GM18505 (cell line): Measurements from ENCODE around the gene PET117.
A peak's percentile ranks its signal among the peaks of the same experiment; 100 is the strongest.
"Not testable (repeated sequence)": the region's sequence is repeated elsewhere in the genome, so short reads cannot be mapped to it uniquely, and the experiment has no call there.

Experiments
- ATAC-seq: cut with Tn5 transposase; IDR thresholded peaks from one replicate; pipeline ENCODE4 v1.9.1; 2021; ENCODE audit not compliant: unreplicated experiment
- POLR2A ChIP-seq: IDR thresholded peaks from 4 replicates; pipeline ENCODE4 v1.6.1; 2011; ENCODE audit warnings: borderline replicate concordance; ENCODE audit not compliant: insufficient read depth, insufficient read length; ENCODE audit errors: extremely low read depth

PET117 gene, protein sequence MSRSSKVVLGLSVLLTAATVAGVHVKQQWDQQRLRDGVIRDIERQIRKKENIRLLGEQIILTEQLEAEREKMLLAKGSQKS

DNA sequence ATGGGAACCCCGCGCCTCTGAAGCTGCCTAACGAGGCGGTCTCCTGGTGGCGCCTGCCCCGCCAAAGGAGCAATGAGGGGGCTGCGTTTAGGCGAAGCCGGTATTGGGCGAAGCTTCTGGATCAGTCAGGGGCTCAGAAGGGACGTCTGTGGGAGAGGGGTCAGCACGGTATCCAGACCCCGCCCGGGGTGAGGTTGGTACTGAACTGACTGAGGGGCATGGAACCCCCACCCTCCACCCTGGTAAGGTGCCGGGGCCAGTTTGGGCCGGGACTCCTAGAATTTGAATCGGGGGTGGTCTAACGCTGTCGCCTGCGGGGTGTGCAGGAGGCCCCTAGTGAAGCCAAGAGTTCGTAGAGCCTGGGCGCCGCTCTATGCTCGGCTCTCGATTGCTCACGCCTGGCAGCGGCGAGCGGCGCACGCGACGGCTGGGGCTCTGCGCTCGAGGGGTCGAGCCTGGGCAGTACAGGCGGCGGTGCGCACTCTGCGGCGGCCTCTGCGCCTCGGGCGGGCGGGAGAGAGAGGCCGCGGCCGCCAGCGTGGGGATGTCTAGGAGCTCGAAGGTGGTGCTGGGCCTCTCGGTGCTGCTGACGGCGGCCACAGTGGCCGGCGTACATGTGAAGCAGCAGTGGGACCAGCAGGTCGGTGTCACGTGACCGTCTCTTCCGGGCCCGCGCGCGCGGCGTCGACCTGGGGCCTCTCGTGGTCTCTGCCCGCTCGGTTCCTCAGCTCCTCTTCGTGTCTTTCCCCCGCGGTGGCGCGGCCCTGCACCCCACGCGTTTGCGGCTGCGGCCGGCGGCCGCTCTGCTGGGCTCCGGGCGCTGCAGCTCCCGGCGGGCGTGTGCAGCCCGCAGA is at the start of gene PET117, which contains the start of gene KAT14:
TSS of gene PET117 (plus strand) at position 452 of the 854 bp plus-strand sequence. CDS start at position 545, 93 bp downstream.
TSS of gene KAT14 (plus strand) at position 452 of the 854 bp plus-strand sequence. CDS start 4,798 bp downstream, outside the sequence.
- ATAC-seq, result peak; percentile 90
- TF ChIP-seq POLR2A, result peak; percentile 89

DNA sequence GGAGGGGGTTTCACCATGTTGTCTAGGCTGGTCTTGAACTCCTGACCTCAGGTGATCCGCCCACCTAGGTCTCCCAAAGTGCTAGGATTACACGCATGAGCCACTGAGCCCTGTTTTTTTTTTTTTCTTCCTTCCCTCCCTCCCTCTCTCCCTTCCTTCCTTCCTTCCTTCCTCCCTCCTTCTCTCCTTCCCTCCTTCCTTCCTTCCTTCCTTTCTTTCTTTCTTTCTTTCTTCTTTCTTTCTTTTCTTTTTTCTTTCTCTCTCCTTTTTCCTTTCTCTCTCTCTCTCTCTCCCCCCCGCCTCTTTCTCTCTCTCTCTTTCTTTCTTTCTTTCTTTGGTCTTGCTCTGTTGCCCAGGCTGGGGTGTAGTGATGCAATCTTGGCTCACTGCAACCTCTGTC is 49.4 kb upstream of the PET117 start:
- not testable (repeated sequence) for ATAC-seq

DNA sequence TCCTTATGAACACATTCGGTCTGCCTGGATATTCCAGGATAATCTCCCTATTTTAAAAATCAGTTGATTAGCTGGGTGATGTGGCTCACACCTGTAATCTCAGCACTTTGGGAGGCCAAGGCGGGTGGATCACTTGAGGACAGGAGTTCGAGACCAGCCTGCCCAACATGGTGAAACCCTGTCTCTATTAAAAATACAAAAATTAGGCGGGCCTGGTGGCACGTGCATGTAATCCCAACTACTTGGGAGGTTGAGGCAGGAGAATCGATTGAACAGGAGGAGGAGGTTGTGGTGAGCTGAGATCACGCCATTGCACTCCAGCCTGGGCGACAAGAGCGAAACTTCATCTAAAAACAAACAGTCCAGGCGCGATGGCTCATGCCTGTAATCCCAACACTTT is 48.8 kb upstream of the PET117 start:
- ATAC-seq, result not testable (repeated sequence)

- TF ChIP-seq POLR2A, result no peak
- no peak for ATAC-seq
Measured at GRCh38 chr20:18090044-18090443, 47.6 kb upstream of the PET117 start.

DNA sequence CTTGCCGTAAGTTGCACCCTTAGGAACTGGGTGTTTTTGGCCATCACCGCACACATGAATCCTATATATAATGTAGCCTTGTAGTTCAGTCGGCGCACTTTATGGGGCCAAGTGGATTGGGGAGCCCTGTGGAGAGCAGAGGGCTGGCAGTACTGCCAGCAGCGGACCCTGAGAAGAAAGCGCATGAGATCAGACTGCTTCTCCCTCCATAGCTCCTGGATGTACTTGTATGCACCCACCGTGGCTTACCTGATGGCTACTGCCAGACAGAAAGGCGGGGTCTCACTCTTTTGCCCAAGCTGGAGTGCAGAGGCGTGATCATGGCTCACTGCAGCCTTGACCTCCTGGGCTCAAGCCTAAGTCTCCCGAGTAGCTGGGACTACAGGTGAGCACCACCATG is 47.2 kb upstream of the PET117 start:
- no peak for TF ChIP-seq POLR2A
- no peak for ATAC-seq

DNA sequence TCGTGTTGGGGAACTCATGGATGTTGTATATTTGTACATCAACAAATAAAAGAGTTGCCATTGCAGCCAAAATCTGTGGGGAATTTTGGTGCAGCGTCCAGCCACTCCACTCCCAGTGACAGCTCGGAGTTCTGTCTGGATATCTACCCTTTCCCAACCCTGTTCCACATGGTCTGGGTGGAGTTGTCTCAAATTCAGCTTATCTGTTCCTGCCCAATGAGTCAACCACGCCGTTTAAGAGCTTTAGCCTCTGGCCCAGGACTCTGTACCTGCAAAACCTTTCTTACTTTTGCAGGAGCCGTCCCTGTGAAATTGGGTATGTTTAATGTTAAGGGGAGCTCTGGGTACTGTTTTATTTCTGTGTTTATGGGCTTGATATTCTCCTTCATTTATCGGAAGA is 46.0 kb upstream of the PET117 start:
- no peak for ATAC-seq

GRCh38 chr20:18092890-18093289 is 44.8 kb upstream of the PET117 start:
- no peak for ATAC-seq
- TF ChIP-seq POLR2A, result no peak

More for the DNA sequence above, 46.0 kb upstream of the PET117 start:
- no peak for TF ChIP-seq POLR2A

GRCh38 chr20:18093388-18093787 is 44.3 kb upstream of the PET117 start:
- no peak for TF ChIP-seq POLR2A
- ATAC-seq, result no peak

DNA sequence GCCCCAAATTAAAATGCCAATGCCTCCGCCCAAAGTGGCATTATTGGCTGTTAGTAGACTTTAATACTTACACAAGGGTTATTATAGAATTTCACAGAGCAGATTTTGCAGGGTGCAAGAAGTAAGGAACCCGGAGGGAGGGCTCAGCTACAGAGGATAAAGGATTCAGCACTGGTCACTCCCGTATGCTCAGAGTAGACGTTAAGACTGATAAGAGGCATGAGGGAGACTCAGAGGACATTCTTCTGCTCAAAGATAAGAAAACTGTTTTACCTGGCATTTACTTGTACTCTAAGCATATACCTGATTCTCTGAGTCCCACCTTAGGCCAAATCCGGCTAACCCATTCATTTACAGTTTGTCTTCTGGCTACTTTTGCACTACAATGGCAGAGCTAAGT is 43.5 kb upstream of the PET117 start:
- no peak for ATAC-seq
- no peak for TF ChIP-seq POLR2A

DNA sequence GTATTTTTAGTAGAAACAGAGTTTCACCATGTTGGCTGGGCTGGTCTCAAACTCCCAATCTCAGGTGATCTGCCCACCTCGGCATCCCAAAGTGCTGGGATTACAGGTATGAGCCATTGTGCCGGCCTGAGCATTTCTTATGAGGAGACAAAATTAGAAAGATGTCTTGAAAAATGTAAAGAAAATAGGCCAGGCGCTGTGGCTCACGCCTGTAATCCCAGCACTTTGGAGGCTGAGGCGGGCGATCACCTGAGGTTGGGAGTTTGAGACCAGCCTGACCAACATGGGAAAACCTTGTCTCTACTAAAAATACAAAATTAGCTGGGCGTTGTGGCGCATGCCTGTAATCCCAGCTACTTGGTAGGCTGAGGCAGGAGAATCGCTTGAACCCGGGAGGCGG is 37.1 kb upstream of the PET117 start:
- not testable (repeated sequence) for ATAC-seq

DNA sequence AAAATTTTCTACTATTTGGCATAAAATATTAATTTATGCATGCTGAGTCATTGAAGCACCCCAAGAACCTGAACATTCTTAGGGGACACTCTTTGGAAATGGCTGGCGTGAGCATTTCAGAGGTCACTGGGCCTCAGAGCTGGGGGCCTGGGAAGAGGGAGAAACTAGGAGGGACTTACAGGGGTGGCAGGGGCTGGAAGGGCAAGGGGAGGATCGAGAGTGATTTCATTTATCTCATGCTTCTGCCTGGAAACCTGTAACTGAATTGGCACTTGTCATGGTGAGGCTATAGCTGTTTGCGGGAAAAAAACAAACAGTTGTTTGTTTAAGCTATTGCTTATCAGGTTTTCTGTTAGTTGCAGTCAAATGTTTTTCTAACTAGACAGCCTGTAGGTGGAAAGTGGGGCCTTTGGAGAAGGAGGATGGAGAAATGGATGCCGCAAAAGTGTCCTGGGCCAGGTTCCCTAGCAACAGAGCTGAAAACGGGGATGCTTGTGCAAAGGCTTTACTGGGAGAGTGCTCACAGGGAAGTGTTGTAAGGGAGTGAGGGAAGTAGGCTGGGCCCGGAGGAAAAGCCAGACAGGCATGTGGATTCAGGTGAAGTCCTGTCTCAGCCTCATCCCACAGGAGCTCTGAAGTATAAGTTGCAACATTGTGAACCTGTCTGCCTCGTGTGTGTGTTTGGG is 36.4 kb upstream of the PET117 start:
- no peak for TF ChIP-seq POLR2A
- no peak for ATAC-seq

- no peak for TF ChIP-seq POLR2A
- ATAC-seq, result no peak
Measured at GRCh38 chr20:18103497-18103896, 34.2 kb upstream of the PET117 start.

DNA sequence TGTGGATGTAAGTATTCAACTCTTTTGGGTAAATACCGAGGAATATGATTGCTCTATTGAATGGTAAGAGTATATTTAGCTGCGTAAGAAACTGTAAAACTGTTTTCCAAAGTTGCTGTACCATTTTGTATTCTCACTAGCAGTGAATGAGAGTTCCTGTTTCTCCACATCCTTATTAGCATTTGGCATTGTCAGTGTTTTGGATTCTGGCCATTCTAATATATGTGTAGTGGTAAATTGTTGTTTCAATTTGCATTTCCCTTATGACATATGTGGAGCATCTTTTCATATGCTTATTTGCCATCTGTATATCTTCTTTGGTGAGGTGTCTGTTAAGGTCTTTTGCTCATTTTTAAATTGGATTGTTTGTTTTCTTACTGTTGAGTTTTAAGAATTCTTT is 29.3 kb upstream of the PET117 start:
- TF ChIP-seq POLR2A, result no peak

GRCh38 chr20:18128574-18128973 is 9.1 kb upstream of the PET117 start:
- ATAC-seq, result not testable (repeated sequence)

More for the DNA sequence above, 29.3 kb upstream of the PET117 start:
- ATAC-seq, result no peak
